ENCODE data around the gene CFTR.

CFTR gene

DNA sequence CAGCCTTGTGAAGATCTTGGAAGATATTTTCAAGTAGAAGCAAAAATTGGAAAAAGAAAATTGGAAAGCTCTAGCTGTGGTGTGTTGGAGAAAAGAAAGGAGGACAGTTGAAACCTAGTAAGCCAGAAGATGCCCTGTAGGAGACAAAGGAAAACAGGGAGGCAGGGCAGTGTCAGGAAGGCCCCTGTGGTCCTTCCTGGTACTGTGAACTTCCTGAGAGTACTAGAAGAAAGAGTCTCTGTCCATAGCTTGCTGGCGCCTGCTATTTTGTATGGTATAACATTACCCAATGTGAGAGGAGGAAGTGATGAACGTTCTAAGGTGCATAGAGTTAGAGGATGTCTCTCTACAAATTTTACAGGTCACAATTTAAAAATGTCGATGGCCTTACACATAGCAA is 210.3 kb downstream of the CFTR start:
- H3K9me3 Mint-ChIP-seq: no peaks in the 10 kb centered on the region
- TF ChIP-seq, protein P1, sequence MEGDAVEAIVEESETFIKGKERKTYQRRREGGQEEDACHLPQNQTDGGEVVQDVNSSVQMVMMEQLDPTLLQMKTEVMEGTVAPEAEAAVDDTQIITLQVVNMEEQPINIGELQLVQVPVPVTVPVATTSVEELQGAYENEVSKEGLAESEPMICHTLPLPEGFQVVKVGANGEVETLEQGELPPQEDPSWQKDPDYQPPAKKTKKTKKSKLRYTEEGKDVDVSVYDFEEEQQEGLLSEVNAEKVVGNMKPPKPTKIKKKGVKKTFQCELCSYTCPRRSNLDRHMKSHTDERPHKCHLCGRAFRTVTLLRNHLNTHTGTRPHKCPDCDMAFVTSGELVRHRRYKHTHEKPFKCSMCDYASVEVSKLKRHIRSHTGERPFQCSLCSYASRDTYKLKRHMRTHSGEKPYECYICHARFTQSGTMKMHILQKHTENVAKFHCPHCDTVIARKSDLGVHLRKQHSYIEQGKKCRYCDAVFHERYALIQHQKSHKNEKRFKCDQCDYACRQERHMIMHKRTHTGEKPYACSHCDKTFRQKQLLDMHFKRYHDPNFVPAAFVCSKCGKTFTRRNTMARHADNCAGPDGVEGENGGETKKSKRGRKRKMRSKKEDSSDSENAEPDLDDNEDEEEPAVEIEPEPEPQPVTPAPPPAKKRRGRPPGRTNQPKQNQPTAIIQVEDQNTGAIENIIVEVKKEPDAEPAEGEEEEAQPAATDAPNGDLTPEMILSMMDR (IDR thresholded peaks at IDR 0.05; ENCODE audit: unreplicated experiment in 3 of 3): no peak
- peaks cover 14% of the 10 kb centered on the region for H3K4me1 Mint-ChIP-seq
- no peak overlapping the region for H3K4me3 Mint-ChIP-seq
- no peaks in the 10 kb centered on the region for H3K27me3 Mint-ChIP-seq (ENCODE audit: low read depth)
- H3K27ac Mint-ChIP-seq: no peak overlapping the region
- no peaks in the 10 kb centered on the region for H3K36me3 Mint-ChIP-seq (ENCODE audit: low read depth)

DNA sequence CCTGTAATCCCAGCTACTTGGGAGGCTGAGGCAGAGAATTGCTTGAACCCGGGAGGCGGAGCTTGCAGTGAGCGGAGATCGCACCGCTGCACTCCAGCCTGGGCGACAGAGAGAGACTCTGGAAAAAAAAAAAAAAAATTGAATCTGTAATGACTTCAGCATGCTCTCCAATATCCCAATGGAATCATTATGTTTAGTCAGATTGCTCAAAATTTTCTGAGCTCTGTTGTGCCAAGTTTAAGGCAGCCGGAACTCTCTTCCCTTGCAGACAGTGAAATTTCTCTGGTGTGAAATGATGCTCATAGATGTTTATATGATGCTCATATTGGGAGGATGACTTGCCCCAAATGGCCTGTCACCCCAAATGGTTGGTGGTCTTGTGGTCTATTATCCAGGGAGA is 212.5 kb downstream of the CFTR start:
- Mint-ChIP-seq H3K27me3 (ENCODE audit: low read depth) (no peaks in the 10 kb centered on the region), H3K9me3 (no peaks in the 10 kb centered on the region), H3K4me3 (no peak overlapping the region)

DNA sequence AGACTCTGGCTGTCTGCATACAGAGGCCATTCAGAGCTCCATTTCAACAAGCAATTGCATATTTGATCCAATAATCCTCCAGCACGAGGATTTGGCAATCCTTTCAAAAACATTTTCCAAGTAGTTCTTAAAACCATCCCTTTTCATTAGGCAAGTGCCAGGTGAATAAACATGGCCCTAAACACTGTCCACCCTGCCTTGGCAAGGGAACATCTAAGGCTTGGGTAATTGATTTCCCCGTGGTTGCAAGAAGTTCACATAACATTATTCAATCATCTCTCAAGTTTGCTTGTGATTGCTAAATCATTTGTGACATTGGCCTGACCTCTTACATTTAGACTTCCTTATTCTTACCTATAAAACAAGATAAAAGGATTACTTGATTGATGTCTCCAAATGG is 218.2 kb downstream of the CFTR start:
- no peak overlapping the region for H3K27ac Mint-ChIP-seq
- H3K4me3 Mint-ChIP-seq: no peak overlapping the region
- H3K9me3 Mint-ChIP-seq: no peaks in the 10 kb centered on the region
- H3K4me1 Mint-ChIP-seq: no peaks in the 10 kb centered on the region
- TF ChIP-seq, protein P1 (IDR thresholded peaks at IDR 0.05; ENCODE audit: unreplicated experiment in 3 of 3): no peak
- H3K36me3 Mint-ChIP-seq (ENCODE audit: low read depth): no peaks in the 10 kb centered on the region
- no peaks in the 10 kb centered on the region for H3K27me3 Mint-ChIP-seq (ENCODE audit: low read depth)

More for the DNA sequence above, 212.5 kb downstream of the CFTR start:
- H3K27ac Mint-ChIP-seq: no peak overlapping the region
- TF ChIP-seq, protein P1 (IDR thresholded peaks at IDR 0.05; ENCODE audit: unreplicated experiment in 3 of 3): no peak
- no peaks in the 10 kb centered on the region for H3K4me1 Mint-ChIP-seq
- H3K36me3 Mint-ChIP-seq (ENCODE audit: low read depth): no peaks in the 10 kb centered on the region

DNA sequence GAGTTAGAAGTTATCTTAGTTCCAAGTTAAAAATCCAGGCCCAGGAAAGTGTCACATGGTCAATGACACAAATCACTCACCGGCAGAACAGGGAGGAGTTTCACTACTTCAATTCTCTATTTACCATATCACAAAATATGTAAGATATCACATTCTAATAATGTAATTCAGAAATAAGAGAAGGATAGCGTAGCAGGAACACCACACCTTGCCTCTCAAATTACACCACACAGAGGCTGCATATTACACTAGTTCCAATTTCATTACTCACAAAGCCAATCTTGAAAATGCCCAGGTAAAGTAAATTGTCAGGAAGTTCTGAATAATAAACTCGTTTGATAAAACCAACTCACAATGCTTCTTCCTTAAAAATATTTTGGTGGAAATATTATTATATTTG is 224.2 kb downstream of the CFTR start:
- no peak overlapping the region for H3K27ac Mint-ChIP-seq

DNA sequence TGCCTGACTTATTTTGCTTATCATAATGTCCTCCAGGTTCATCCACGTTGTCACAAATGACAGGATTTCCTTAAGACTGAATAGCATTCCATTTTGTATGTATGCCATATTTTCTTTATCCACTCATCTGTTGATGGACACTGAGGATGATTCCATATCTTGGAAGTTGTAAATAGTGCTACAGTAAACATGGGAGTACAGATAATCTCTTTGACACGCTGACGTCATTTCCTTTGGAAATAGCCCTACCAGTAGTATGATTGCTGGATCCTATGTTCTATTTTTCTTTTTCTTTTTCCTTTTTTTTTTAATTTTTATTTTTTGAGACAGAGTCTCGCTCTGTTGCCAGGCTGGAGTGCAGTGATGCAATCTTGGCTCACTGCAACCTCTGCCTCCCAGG is 225.8 kb downstream of the CFTR start:
- Mint-ChIP-seq H3K4me1 (no peaks in the 10 kb centered on the region), H3K4me3 (no peak overlapping the region), H3K27me3 (ENCODE audit: low read depth) (no peaks in the 10 kb centered on the region), H3K9me3 (no peaks in the 10 kb centered on the region), H3K27ac (no peak overlapping the region), H3K36me3 (ENCODE audit: low read depth) (peaks cover 8% of the 10 kb centered on the region)
- TF ChIP-seq, protein P1 (IDR thresholded peaks at IDR 0.05; ENCODE audit: unreplicated experiment in 3 of 3): no peak

More for the DNA sequence above, 224.2 kb downstream of the CFTR start:
- no peaks in the 10 kb centered on the region for H3K4me1 Mint-ChIP-seq
- no peaks in the 10 kb centered on the region for H3K36me3 Mint-ChIP-seq (ENCODE audit: low read depth)
- H3K9me3 Mint-ChIP-seq: no peaks in the 10 kb centered on the region
- H3K27me3 Mint-ChIP-seq (ENCODE audit: low read depth): no peaks in the 10 kb centered on the region
- no peak overlapping the region for H3K4me3 Mint-ChIP-seq
- TF ChIP-seq, protein P1 (IDR thresholded peaks at IDR 0.05; ENCODE audit: unreplicated experiment in 3 of 3): no peak

DNA sequence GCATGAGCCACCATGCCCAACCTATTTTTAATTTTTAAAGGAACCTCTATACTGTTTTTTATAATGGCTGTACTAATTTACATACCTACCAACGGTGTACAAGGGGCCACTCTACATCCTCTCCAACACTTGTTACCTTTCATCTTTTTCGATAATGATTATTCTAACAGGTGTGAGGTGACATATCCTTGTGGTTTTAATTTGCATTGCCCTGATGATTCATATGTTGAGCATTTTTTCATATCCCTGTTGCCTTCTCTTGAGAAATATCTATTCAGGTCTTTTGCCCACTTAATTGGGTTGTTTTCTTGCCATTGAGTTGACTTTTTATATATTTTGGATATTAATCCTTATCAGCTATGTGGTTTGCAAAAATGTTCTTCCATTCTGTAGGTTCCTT is 226.4 kb downstream of the CFTR start:
- H3K27me3 Mint-ChIP-seq (ENCODE audit: low read depth): no peaks in the 10 kb centered on the region
- H3K4me1 Mint-ChIP-seq: no peaks in the 10 kb centered on the region
- H3K4me3 Mint-ChIP-seq: no peak overlapping the region
- TF ChIP-seq, protein P1 (IDR thresholded peaks at IDR 0.05; ENCODE audit: unreplicated experiment in 3 of 3): no peak
- peaks cover 8% of the 10 kb centered on the region for H3K36me3 Mint-ChIP-seq (ENCODE audit: low read depth)
- no peaks in the 10 kb centered on the region for H3K9me3 Mint-ChIP-seq
- no peak overlapping the region for H3K27ac Mint-ChIP-seq
